Bronchial epithelial cell (primary cell): Measurements from ENCODE around the gene MPZ. TPM values are rescaled to one million over a fixed set of nuclear protein-coding genes. Genes with fewer than 3 reads are reported as not detected.

Experiments used
- DNase-seq: peaks from one replicate; pipeline ENCODE4 v3.0.0-alpha.2; 2010; ENCODE audit warnings: low read depth
- FAIRE-seq: peaks from 2 replicates; lab custom pipeline; 2011; peaks lifted over from hg19 to GRCh38; lab: Jason Lieb, UNC
- H3K27me3 ChIP-seq: 2 replicates; pipeline ENCODE4 v1.5.1; 2011; ENCODE audit warnings: low read length; ENCODE audit not compliant: control insufficient read depth, insufficient read depth
- H3K36me3 ChIP-seq: 2 replicates; pipeline ENCODE4 v1.5.1; 2011; ENCODE audit warnings: low read length; ENCODE audit not compliant: control insufficient read depth, insufficient read depth
- H3K4me3 ChIP-seq: 2 replicates; pipeline ENCODE4 v1.5.1; 2011; ENCODE audit warnings: mild to moderate bottlenecking, low read depth, low read length, control low read depth
- CTCF ChIP-seq: IDR thresholded peaks from 2 replicates; pipeline ENCODE4 v1.5.1; 2011; ENCODE audit warnings: mild to moderate bottlenecking, moderate library complexity, low read length, control low read depth, inconsistent platforms; ENCODE audit not compliant: insufficient read depth, severe bottlenecking
- total RNA-seq: library from RNA; depleted of rRNA; stranded (reverse); fragments of >200 nt; gene quantifications from 2 replicates; pipeline ENCODE4 v1.2.1, GENCODE V29; 2014

MPZ gene
- total RNA-seq, 1 donor from 2014 or later: under 0.01 TPM

- no peaks in the 10 kb centered on the region for H3K36me3 ChIP-seq
- DNase-seq (no peak), FAIRE-seq (no peak)
- TF ChIP-seq CTCF: no peak
- no peak overlapping the region for H3K4me3 ChIP-seq
- H3K27me3 ChIP-seq: no peaks in the 10 kb centered on the region
These were observed 12.4 kb downstream of the MPZ start for GRCh38 chr1:161297415-161297814.

GRCh38 chr1:161290779-161291178 lies 19.0 kb downstream of the MPZ start:
- DNase-seq (no peak), FAIRE-seq (no peak)
- H3K27me3 ChIP-seq: no peaks in the 10 kb centered on the region
- no peak overlapping the region for H3K4me3 ChIP-seq
- no peaks in the 10 kb centered on the region for H3K36me3 ChIP-seq
- TF ChIP-seq CTCF: no peak

- Histone ChIP-seq H3K36me3 (no peaks in the 10 kb centered on the region), H3K27me3 (peaks cover 1% of the 10 kb centered on the region), H3K4me3 (no peak overlapping the region)
- TF ChIP-seq CTCF: no peak
- FAIRE-seq (no peak), DNase-seq (no peak)
These were observed 22.2 kb downstream of the MPZ start for GRCh38 chr1:161287482-161288054.

- no peaks in the 10 kb centered on the region for H3K36me3 ChIP-seq
- no peak overlapping the region for H3K4me3 ChIP-seq
- H3K27me3 ChIP-seq: peaks cover 1% of the 10 kb centered on the region
- TF ChIP-seq CTCF: no peak
- DNase-seq (no peak), FAIRE-seq (no peak)
These were observed 24.2 kb downstream of the MPZ start for GRCh38 chr1:161285521-161285920.

- no peak for DNase-seq
- no peaks in the 10 kb centered on the region for H3K36me3 ChIP-seq
- H3K27me3 ChIP-seq: peaks cover 1% of the 10 kb centered on the region
- no peak for FAIRE-seq
- TF ChIP-seq CTCF: no peak
- no peak overlapping the region for H3K4me3 ChIP-seq
These were observed 24.7 kb downstream of the MPZ start for GRCh38 chr1:161285113-161285512.

GRCh38 chr1:161282991-161283390 lies 26.8 kb downstream of the MPZ start:
- no peak for TF ChIP-seq CTCF
- DNase-seq (no peak), FAIRE-seq (no peak)
- no peak overlapping the region for H3K4me3 ChIP-seq
- H3K36me3 ChIP-seq: no peaks in the 10 kb centered on the region
- peaks cover 1% of the 10 kb centered on the region for H3K27me3 ChIP-seq
